ENCODE data around the gene TMEM222.

The TMEM222 gene

GRCh38 chr1:27296773-27297291, 25.1 kb upstream of the TMEM222 start:
- Histone ChIP-seq H3K4me3 (ENCODE audit: insufficient read depth, low read length, poor library complexity, severe bottlenecking) (no peak overlapping the region), H3K27ac (ENCODE audit: low read depth, low read length) (no peak overlapping the region), H4K20me1 (ENCODE audit: low read depth, low read length) (no peaks in the 10 kb centered on the region), H3K9me3 (ENCODE audit: insufficient read depth, low read length) (no peaks in the 10 kb centered on the region), H3K27me3 (ENCODE audit: low read length) (no peaks in the 10 kb centered on the region), H3K79me2 (ENCODE audit: insufficient read depth, low read length) (no peaks in the 10 kb centered on the region), H3F3A (ENCODE audit: insufficient read depth) (no peaks in the 10 kb centered on the region), H3K4me2 (ENCODE audit: low read depth, low read length, poor library complexity, severe bottlenecking) (no peak overlapping the region), H3K36me3 (ENCODE audit: low read length) (no peaks in the 10 kb centered on the region; the same call in 1 of the 2 replicates), H3K9me2 (replicated peaks; ENCODE audit: insufficient read depth, low read length) (no peaks in the 10 kb centered on the region), H3K9ac (ENCODE audit: low read length) (no peak overlapping the region), H2AFZ (ENCODE audit: low read depth, low read length, severe bottlenecking) (no peak overlapping the region)
- no peak for TF ChIP-seq EZH2phosphoT487 (conservative IDR thresholded peaks at IDR 0.05; ENCODE audit: low read length)
- TF ChIP-seq CTCF (IDR thresholded peaks at IDR 0.05; ENCODE audit: insufficient read depth, low read length, poor library complexity, severe bottlenecking): peak; percentile 81

GRCh38 chr1:27297903-27298302, 24.1 kb upstream of the TMEM222 start:
- Histone ChIP-seq H3K9me3 (ENCODE audit: insufficient read depth, low read length) (no peaks in the 10 kb centered on the region), H3K4me2 (ENCODE audit: low read depth, low read length, poor library complexity, severe bottlenecking) (no peak overlapping the region), H3K36me3 (ENCODE audit: low read length) (no peaks in the 10 kb centered on the region; the same call in 1 of the 2 replicates), H2AFZ (ENCODE audit: low read depth, low read length, severe bottlenecking) (no peak overlapping the region), H4K20me1 (ENCODE audit: low read depth, low read length) (no peaks in the 10 kb centered on the region), H3K9me2 (replicated peaks; ENCODE audit: insufficient read depth, low read length) (no peaks in the 10 kb centered on the region), H3F3A (ENCODE audit: insufficient read depth) (no peaks in the 10 kb centered on the region), H3K79me2 (ENCODE audit: insufficient read depth, low read length) (no peaks in the 10 kb centered on the region), H3K27ac (ENCODE audit: low read depth, low read length) (no peak overlapping the region), H3K9ac (ENCODE audit: low read length) (no peak overlapping the region), H3K4me3 (ENCODE audit: insufficient read depth, low read length, poor library complexity, severe bottlenecking) (no peak overlapping the region), H3K27me3 (ENCODE audit: low read length) (no peaks in the 10 kb centered on the region)
- no peak for TF ChIP-seq CTCF (IDR thresholded peaks at IDR 0.05; ENCODE audit: insufficient read depth, low read length, poor library complexity, severe bottlenecking)
- no peak for TF ChIP-seq EZH2phosphoT487 (conservative IDR thresholded peaks at IDR 0.05; ENCODE audit: low read length)

- no peak overlapping the region for H3K4me2 ChIP-seq (ENCODE audit: low read depth, low read length, poor library complexity, severe bottlenecking)
These were observed 23.2 kb upstream of the TMEM222 start for GRCh38 chr1:27298632-27299384.

More at GRCh38 chr1:27298632-27299384, 23.2 kb upstream of the TMEM222 start:
- no peaks in the 10 kb centered on the region for H3K9me2 ChIP-seq (replicated peaks; ENCODE audit: insufficient read depth, low read length)
- H3K9me3 ChIP-seq (ENCODE audit: insufficient read depth, low read length): no peaks in the 10 kb centered on the region
- no peak overlapping the region for H3K9ac ChIP-seq (ENCODE audit: low read length)
- no peak overlapping the region for H3K4me3 ChIP-seq (ENCODE audit: insufficient read depth, low read length, poor library complexity, severe bottlenecking)
- H4K20me1 ChIP-seq (ENCODE audit: low read depth, low read length): no peaks in the 10 kb centered on the region
- TF ChIP-seq EZH2phosphoT487 (conservative IDR thresholded peaks at IDR 0.05; ENCODE audit: low read length): no peak
- no peak for TF ChIP-seq CTCF (IDR thresholded peaks at IDR 0.05; ENCODE audit: insufficient read depth, low read length, poor library complexity, severe bottlenecking)
- no peak overlapping the region for H3K27ac ChIP-seq (ENCODE audit: low read depth, low read length)
- no peaks in the 10 kb centered on the region for H3K79me2 ChIP-seq (ENCODE audit: insufficient read depth, low read length)
- no peaks in the 10 kb centered on the region for H3K27me3 ChIP-seq (ENCODE audit: low read length)
- H3K36me3 ChIP-seq (ENCODE audit: low read length): no peaks in the 10 kb centered on the region; the same call in 1 of the 2 replicates
- no peaks in the 10 kb centered on the region for H3F3A ChIP-seq (ENCODE audit: insufficient read depth)
- H2AFZ ChIP-seq (ENCODE audit: low read depth, low read length, severe bottlenecking): no peak overlapping the region
